HG03066 (cell line): ENCODE measurements around the gene TMEM94.

Experiments used
- ATAC-seq: cut with Tn5 transposase; IDR thresholded peaks from one replicate; pipeline ENCODE4 v1.9.1; 2021; ENCODE audit warnings: low read depth; ENCODE audit not compliant: unreplicated experiment

Gene TMEM94

GRCh38 chr17:75492555-75493168, 36.2 kb downstream of the TMEM94 start:
- no peak for ATAC-seq

- no peak for ATAC-seq
Measured at GRCh38 chr17:75493476-75494129, 37.2 kb downstream of the TMEM94 start.

GRCh38 chr17:75494326-75494877, 38.0 kb downstream of the TMEM94 start:
- no peak for ATAC-seq

GRCh38 chr17:75496005-75496404, 39.6 kb downstream of the TMEM94 start:
- ATAC-seq: no peak

GRCh38 chr17:75498039-75498725, 41.7 kb downstream of the TMEM94 start:
- ATAC-seq: no peak

- ATAC-seq: no peak
Measured at GRCh38 chr17:75498726-75499213, 42.3 kb downstream of the TMEM94 start.

GRCh38 chr17:75499313-75500022, 43.0 kb downstream of the TMEM94 start:
- no peak for ATAC-seq

- ATAC-seq: no peak
Measured at GRCh38 chr17:75500419-75501216, 44.2 kb downstream of the TMEM94 start.

- ATAC-seq: no peak
Measured at GRCh38 chr17:75501378-75502071, 45.1 kb downstream of the TMEM94 start.

GRCh38 chr17:75502072-75502720, 45.8 kb downstream of the TMEM94 start:
- ATAC-seq: no peak

- no peak for ATAC-seq
Measured at GRCh38 chr17:75502721-75503329, 46.4 kb downstream of the TMEM94 start.

GRCh38 chr17:75503337-75503950, 47.0 kb downstream of the TMEM94 start:
- no peak for ATAC-seq

- ATAC-seq: no peak
Measured at GRCh38 chr17:75503976-75504346, 47.5 kb downstream of the TMEM94 start.

- ATAC-seq: no peak
Measured at GRCh38 chr17:75504347-75505151, 48.1 kb downstream of the TMEM94 start.

GRCh38 chr17:75505152-75505409, 48.6 kb downstream of the TMEM94 start:
- ATAC-seq: no peak

- no peak for ATAC-seq
Measured at GRCh38 chr17:75505640-75506039, 49.2 kb downstream of the TMEM94 start.

- ATAC-seq: no peak
Measured at GRCh38 chr17:75506134-75506533, 49.7 kb downstream of the TMEM94 start.

- ATAC-seq: no peak
Measured at GRCh38 chr17:75506888-75507287, 50.5 kb downstream of the TMEM94 start.
